A673 (cell line): ENCODE results near the gene MRPL28.

Experiments used
- EZH2 ChIP-seq: fragments of 200-600 bp; sonication (generic); IDR thresholded peaks from 2 replicates; pipeline ENCODE4 v1.6.1; 2017; ENCODE audit warnings: borderline replicate concordance, low read depth, mild to moderate bottlenecking, mixed read lengths, antibody characterized with exemption, low read length; ENCODE audit not compliant: poor library complexity, severe bottlenecking
- TF ChIP-seq, protein P1 (sequence below): fragments of 300-800, 200-600 bp; sonication (generic); conservative IDR thresholded peaks from 2 replicates; pipeline ENCODE4 v1.5.1; 2017; ENCODE audit warnings: low read depth, mild to moderate bottlenecking, antibody characterized with exemption, low read length, moderate library complexity, mixed read lengths

DNA sequence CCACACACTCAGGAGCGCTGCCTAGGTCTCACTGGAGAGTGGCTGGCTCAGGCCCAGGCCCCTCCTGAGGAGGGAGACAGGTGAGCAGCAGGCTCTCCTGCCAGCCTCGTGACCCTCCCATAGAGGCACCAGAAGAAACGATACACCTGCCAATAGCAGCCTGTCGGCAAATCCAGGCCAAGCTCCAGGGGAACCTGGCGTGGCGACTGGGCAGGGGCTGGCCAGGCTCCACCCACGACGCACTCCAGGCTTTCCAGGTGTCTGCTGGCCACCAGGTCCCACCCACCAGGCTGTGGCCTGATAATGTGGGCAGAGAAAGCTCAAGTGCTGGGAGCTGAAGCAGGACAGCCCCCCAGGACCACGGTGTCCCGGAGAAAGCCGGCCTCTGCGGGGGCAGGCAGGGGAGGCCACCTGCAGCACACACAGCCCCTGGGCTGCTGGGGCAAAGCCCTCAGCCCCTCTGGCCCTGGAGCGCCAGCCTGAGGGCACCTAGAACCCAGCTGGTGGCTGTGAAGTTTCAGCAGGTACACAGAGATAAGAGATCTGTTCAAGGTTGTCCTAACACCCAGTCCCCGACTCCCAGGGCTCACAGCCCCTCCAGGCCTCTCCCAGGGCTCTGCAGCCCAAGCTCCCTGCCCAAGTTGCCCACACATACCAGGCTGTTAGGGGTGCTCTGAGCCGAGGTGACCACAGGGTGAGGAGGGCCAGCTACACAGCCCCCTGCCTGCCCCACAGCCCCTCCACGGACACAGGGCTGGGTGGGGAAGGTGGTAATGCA, 9.0 kb upstream of the MRPL28 start:
- TF ChIP-seq, protein P1, sequence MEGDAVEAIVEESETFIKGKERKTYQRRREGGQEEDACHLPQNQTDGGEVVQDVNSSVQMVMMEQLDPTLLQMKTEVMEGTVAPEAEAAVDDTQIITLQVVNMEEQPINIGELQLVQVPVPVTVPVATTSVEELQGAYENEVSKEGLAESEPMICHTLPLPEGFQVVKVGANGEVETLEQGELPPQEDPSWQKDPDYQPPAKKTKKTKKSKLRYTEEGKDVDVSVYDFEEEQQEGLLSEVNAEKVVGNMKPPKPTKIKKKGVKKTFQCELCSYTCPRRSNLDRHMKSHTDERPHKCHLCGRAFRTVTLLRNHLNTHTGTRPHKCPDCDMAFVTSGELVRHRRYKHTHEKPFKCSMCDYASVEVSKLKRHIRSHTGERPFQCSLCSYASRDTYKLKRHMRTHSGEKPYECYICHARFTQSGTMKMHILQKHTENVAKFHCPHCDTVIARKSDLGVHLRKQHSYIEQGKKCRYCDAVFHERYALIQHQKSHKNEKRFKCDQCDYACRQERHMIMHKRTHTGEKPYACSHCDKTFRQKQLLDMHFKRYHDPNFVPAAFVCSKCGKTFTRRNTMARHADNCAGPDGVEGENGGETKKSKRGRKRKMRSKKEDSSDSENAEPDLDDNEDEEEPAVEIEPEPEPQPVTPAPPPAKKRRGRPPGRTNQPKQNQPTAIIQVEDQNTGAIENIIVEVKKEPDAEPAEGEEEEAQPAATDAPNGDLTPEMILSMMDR, result no peak
- no peak for TF ChIP-seq EZH2
